ENCODE data around the gene ZNF684.
"Not testable (repeated sequence)": the region's sequence is repeated elsewhere in the genome, so short reads cannot be mapped to it uniquely, and the experiment has no call there.

ZNF684 gene

GRCh38 chr1:40574805-40575204, 43.4 kb downstream of the ZNF684 start:
- DNase-seq (ENCODE audit: low read depth): not testable (repeated sequence)

GRCh38 chr1:40575336-40575735, 43.9 kb downstream of the ZNF684 start:
- DNase-seq (ENCODE audit: low read depth): no peak

GRCh38 chr1:40582116-40582515, 50.7 kb downstream of the ZNF684 start:
- no peak for DNase-seq (ENCODE audit: low read depth)

GRCh38 chr1:40583980-40584379, 52.5 kb downstream of the ZNF684 start:
- DNase-seq (ENCODE audit: low read depth): no peak

GRCh38 chr1:40588586-40588985, 57.1 kb downstream of the ZNF684 start:
- no peak for DNase-seq (ENCODE audit: low read depth)

GRCh38 chr1:40592107-40592803, 60.8 kb downstream of the ZNF684 start:
- no peak for DNase-seq (ENCODE audit: low read depth)

GRCh38 chr1:40593449-40594186, 62.2 kb downstream of the ZNF684 start:
- no peak for DNase-seq (ENCODE audit: low read depth)

- DNase-seq (ENCODE audit: low read depth): no peak
Measured at GRCh38 chr1:40594187-40594531, 62.7 kb downstream of the ZNF684 start.

- no peak for DNase-seq (ENCODE audit: low read depth)
Measured at GRCh38 chr1:40595623-40596022, 64.2 kb downstream of the ZNF684 start.
